NCI-H146 treated with DMSO at 0.1 percent for 48 hours (cell line): ENCODE data around the gene NOL12.
A peak's percentile ranks its signal among the peaks of the same experiment; 100 is the strongest.
"Not testable (repeated sequence)": the region's sequence is repeated elsewhere in the genome, so short reads cannot be mapped to it uniquely, and the experiment has no call there.

Experiments used
- DNase-seq: peaks from one replicate; lab custom pipeline; 2025; ENCODE audit not compliant: unreplicated experiment; lab: John Stamatoyannopoulos, UW

The NOL12 gene

GRCh38 chr22:37678372-37678771 lies 7.8 kb upstream of the NOL12 start:
- DNase-seq, result no peak

- DNase-seq, result no peak
These were observed 6.5 kb upstream of the NOL12 start for GRCh38 chr22:37679670-37680069.

DNA sequence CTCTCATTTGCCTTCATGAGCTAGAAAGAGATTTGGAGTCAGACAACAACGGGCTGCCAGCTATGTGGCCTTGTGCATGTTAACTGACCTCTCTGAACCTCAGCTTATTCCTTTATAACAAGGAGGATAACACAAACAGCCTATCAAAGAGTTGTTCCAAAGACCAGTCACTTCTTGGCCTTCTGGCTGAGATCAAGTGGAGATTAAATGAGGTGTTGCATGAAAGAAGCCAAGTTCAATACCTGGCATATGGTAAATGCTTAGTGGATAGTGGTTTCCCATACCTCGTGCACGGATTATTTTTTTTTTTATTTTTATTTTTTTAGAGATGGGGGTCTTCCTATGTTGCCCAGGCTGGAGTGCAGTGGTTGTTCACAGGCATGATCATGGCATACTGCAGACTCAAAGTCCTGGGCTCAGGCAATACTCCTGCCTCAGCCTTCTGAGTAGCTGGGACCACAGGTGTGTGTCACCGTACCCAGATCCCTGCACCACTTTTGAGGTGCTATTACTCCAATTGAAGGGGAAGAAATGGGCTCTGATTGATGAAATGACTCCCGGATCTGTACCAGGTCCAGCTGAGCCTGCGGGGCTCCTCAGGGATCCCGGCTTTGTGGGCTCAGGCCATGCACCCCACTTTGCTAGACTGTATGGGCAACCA lies 5.8 kb upstream of the NOL12 start:
- DNase-seq, result no peak

DNA sequence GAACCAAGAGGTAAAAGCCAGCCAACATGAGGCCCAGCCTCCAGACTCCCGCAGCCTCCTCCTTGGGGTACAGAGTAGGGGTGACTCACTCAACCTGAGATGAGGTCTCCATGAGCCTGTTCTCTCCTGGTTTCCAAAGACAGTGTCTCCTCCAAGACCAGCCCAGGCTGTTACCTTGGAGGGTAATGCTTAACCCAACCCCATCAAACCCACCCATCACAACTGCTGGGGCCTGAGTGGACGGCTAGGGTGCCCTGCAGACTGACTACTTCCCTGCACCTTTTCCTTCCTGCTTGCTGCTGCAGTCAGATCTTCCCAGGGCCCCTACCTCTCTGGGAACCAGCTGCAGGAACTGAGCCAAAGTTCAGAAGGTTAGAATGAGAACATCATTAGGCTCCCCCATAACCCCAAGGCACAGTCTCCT lies 5.1 kb upstream of the NOL12 start:
- DNase-seq, result no peak

DNA sequence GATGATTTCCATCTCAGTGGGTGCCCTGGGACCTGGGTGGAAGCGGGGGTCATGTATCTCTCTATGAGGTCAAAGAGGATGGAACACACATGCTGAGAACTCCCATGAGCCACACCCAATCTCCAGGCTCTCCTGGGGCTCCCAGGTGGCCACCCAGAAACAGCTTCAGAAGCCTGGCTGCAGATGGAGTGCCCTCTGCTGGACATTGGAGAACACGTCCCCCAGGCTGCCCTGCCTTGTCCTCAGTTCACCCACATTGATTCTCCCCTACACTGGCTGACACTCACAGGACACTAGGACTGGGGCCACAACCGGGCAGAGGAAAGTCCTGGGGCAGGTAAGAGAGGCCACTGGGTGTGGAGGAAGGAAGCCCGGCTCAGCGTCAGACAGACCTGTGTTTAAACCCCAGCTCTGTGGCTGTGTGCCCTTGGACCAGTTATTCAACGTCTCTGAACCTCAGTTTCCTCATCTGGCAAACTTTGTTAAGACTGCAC lies 4.5 kb upstream of the NOL12 start:
- peak; percentile 10 for DNase-seq

DNA sequence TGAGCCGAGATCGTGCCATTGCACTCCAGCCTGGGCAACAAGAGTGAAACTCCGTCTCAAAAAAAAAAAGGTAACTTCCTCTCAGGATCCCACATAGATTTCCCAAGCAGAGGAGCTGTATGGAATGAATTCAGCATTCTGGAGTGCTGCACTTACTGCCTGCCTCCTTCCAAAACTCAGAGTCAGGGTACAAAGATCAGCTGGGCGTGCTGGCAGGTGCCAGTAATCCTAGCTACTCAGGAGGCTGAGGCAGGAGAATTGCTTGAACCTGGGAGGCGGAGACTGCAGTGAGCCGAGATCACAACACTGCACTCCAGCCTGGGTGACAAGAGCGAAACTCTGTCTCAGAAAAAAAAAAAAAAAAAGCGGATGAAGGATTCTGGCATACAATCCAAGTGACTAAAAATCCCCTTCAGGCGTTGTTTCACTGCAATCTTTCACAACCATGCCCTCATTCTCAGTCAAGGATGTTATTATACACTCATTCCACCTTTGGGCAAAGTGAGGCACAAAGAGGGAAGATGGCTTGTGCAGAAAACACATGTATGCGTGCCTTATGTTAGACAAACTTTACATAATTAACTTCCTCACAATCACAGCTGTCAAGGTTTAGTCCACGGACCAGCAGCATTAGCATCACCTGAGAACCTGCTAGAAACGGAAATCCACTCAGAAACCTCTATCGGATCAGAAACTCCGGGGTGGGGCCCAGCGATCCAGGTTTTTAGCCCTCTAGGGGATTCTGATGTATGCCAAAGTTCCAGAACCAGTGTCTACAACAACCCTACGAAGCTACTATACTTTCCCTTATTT lies 1.1 kb upstream of the NOL12 start:
- DNase-seq, result no peak

GRCh38 chr22:37690407-37690806 lies 4.3 kb downstream of the NOL12 start:
- DNase-seq, result no peak

DNA sequence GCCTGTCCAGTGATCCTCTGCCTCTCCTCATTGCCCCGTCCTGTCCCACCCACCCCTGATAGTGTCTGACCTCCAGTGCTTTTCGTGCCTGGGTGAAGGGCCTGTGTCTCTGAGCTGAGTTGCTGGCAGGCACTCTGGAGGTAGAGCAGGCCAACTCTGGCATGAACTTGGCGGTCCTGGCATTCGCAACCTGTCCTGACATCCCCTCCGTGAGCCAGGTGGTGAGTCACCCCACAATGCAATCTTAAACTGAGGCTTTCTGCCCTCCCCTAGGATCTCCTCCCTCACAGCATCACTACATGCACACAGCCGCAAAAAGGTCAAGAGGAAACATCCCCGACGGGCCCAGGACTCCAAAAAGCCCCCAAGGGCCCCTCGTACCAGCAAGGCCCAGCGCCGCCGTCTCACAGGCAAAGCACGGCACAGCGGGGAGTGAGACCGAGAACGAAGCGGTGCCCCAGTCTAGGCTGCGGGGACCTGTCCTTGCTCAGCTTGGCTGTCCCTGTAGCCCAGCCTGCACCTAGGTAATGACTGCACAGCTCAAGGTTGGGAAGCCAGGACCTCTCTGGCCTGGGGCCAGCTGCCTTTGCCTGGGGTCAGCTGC lies 4.9 kb downstream of the NOL12 start:
- no peak for DNase-seq

DNA sequence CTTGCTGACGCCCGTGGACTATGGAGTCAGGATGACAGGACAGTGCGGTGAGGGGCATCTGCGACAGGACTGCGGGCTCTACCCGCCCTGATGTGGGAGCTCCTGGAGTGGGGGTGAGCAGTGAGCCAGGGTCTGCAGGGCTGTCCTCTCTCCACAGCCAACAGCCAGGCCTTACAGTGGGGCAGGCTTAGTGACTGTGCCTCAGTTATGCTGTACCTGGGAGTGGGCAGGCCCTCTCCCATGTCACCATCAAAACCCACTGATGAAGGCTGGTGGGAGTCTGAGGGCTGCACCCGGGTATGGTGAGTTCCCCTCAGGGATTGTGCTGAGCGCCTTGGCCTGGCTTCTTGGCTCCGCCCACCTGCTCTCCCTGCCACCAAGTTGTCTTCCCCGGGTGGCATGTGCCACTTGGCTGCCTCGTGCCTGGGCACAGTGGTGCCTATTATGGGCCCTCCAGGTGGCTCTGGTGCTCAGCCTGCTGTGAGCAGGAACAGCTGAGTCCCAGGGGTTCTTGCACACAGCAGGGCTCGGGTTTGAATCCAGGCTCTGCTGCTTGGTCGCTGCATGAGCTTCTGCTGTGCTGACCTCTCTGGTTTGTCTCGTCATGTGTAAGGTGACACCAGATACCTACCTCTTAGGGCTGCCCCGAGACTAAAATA lies 6.6 kb downstream of the NOL12 start:
- DNase-seq, result no peak

GRCh38 chr22:37694131-37694530 lies 8.0 kb downstream of the NOL12 start:
- not testable (repeated sequence) for DNase-seq

DNA sequence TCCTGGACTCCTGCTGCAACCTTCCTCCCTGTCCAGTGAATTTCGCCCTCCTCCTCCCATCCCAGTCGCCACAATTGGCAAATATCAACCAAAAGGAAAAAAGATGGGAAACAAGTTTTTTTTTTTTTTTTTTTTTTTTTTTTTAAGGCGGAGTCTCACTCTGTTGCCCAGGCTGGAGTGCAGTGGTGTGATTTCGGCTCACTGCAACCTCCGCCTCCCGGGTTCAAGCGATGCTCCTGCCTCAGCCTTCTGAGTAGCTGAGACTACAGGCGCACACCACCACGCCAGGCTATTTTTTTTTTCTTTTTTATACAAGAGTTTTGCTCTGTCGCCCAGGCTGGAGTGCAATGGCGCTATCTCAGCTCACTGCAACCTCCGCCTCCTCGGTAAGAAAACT lies 10.1 kb downstream of the NOL12 start:
- DNase-seq, result not testable (repeated sequence)

DNA sequence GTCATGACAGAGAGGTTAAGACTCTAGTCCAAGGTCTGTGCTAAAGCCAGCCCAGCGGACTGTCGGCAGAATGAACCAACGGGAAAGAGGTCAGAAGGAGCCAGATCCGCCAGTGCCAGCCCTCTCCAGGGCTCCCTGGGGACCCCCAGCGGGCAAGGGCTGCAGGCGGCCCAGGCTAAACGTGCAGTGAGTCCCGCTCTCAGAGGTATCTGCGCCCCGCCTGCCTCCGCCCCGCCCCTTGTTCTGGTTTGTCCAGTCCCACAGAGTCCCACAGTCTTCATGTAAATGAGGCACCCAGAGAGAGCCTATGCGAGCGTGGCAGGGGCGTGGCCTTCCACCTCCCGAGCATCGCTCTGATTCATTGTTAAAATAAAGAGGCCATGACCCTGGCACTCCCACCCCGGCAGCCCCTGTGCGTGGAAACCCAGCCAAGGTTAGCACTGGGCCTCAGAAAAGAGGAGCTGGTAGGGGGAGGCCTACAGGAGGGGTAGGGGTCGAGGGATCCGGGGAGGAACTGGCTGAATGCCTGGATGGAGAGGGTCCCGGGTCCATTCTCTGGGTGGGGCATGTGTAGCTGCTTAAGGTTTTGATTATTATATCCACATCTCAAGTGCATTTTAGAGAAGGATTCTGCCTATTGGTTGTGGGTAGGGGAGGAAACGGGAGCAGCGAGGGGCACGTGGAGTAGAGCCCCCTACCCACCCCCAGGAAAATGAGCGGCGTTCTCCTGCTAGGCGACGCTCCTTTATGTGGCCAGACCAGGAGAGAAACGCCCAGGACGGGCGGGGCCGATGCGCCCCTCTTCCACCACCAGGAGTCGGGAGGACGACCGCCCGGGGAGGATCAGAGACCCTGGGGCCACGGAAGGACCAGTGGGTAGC lies 10.8 kb downstream of the NOL12 start, which contains the start of gene TRIOBP:
Gene TRIOBP (plus strand): TSS at position 392 of the 881 bp plus-strand sequence. CDS start 4,318 bp downstream, outside the sequence.
- peak; percentile 93 for DNase-seq

GRCh38 chr22:37697538-37697835 lies 11.3 kb downstream of the NOL12 start:
- no peak for DNase-seq

GRCh38 chr22:37701141-37701786 lies 15.1 kb downstream of the NOL12 start:
- DNase-seq, result no peak

DNA sequence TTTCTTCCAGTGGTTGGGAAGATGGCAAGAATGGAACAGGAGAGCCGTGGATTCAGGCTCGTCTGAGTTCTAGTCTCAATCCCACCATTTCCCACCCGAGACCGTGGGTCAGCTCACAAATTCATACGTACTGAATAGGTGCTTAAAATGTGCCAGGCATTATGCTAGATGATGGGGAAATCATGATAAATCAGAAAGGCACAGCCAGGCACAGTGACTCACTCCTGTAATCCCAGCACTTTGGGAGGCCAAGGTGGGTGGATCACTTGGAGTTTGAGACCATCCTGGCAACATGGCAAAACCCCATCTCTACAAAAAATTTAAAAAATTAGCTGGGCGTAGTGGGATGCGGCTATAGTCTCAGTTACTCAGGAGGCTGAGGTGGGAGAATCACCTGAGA lies 17.8 kb downstream of the NOL12 start:
- no peak for DNase-seq

- DNase-seq, result no peak
These were observed 18.5 kb downstream of the NOL12 start for GRCh38 chr22:37704645-37705044.

GRCh38 chr22:37705205-37705604 lies 19.1 kb downstream of the NOL12 start:
- DNase-seq, result no peak

DNA sequence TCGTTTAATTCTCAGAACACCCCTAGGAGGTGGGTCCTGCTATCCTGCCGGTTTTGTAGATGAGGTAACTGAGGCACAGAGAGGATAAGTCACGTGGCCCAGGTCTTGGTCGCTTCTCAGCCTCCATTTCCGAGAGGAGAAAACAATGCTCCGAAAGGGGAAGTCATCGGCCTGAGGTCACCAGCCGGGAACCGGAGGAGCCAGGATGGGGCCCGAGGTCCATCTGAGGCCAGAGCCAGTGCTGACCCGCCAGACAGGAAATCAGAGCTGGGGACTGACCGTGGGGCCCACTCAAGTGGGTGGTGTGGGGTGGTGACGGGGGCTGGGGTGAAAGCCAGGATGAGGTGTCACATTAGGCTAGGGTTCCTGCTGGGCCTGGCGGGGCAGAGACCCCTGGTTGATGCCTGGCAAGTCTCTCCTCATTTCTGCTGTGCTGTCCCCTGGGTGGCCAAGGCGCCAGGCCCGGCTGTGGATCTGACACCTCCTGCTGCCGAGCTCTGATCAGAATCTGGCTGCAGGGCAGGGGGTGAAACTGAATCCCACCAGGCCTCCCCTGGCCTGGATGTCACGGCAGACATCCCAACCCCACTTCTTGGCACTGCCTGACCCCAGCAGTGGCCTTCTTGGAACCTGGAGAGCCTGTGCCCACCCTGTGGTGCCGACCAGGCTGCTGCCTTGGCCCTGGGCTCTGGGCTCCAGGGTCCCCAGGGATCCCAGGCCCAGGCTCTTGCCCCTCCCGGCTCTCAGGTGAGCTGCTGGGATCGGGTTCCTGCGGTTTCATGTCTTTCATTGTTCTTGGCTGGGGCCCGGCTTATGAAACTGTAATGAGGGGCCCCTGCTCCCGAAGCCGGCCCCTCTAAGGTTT lies 22.7 kb downstream of the NOL12 start:
- no peak for DNase-seq

GRCh38 chr22:37709445-37709765 lies 23.3 kb downstream of the NOL12 start:
- no peak for DNase-seq
